ENCODE results near the gene MAPK8. TPM values are rescaled to one million over a fixed set of nuclear protein-coding genes. Genes with fewer than 3 reads are reported as not detected.

The MAPK8 gene
- total RNA-seq, 6 experiments from 2014 or later, result 56.3 to 96.6 (median 74.8) TPM

GRCh38 chr10:48457949-48458661, 151.6 kb downstream of the MAPK8 start:
- H3K27ac Mint-ChIP-seq, result no peak overlapping the region; the same call in 1 of the 2 replicates
- TF ChIP-seq CTCF (IDR thresholded peaks at IDR 0.05), result no peak
- no peak overlapping the region for H3K4me3 Mint-ChIP-seq

GRCh38 chr10:48458662-48459048, 152.2 kb downstream of the MAPK8 start:
- no peak overlapping the region for H3K27ac Mint-ChIP-seq
- H3K36me3 Mint-ChIP-seq (ENCODE audit: low read depth), result peaks cover 15% of the 10 kb centered on the region
- no peak overlapping the region for H3K4me3 Mint-ChIP-seq
- no peaks in the 10 kb centered on the region for H3K9me3 Mint-ChIP-seq
- no peak for TF ChIP-seq CTCF (IDR thresholded peaks at IDR 0.05)
- DNase-seq, result no peak
- H3K4me1 Mint-ChIP-seq (ENCODE audit: low read depth), result peaks cover 20% of the 10 kb centered on the region
- peaks cover 6% of the 10 kb centered on the region; the same call in 1 of the 2 replicates for H3K27me3 Mint-ChIP-seq (ENCODE audit: insufficient read depth)

More at GRCh38 chr10:48457949-48458661, 151.6 kb downstream of the MAPK8 start:
- Mint-ChIP-seq H3K27me3 (ENCODE audit: insufficient read depth) (peaks cover 6% of the 10 kb centered on the region; the same call in 1 of the 2 replicates), H3K4me1 (ENCODE audit: low read depth) (peaks cover 17% of the 10 kb centered on the region), H3K36me3 (ENCODE audit: low read depth) (peaks cover 17% of the 10 kb centered on the region), H3K9me3 (no peaks in the 10 kb centered on the region)
- DNase-seq, result no peak

GRCh38 chr10:48459270-48460150, 153.0 kb downstream of the MAPK8 start:
- Mint-ChIP-seq H3K9me3 (no peaks in the 10 kb centered on the region), H3K4me1 (ENCODE audit: low read depth) (peaks cover 28% of the 10 kb centered on the region), H3K27ac (peak overlapping the region; percentile 29; the same call in 1 of the 2 replicates), H3K36me3 (ENCODE audit: low read depth) (peaks cover 15% of the 10 kb centered on the region), H3K27me3 (ENCODE audit: insufficient read depth) (peaks cover 6% of the 10 kb centered on the region), H3K4me3 (no peak overlapping the region)
- no peak for DNase-seq
- TF ChIP-seq CTCF (IDR thresholded peaks at IDR 0.05), result peak; percentile 49

GRCh38 chr10:48460182-48460581, 153.7 kb downstream of the MAPK8 start:
- DNase-seq, result no peak
- peaks cover 9% of the 10 kb centered on the region for H3K27me3 Mint-ChIP-seq (ENCODE audit: insufficient read depth)
- H3K9me3 Mint-ChIP-seq, result no peaks in the 10 kb centered on the region
- peaks cover 28% of the 10 kb centered on the region for H3K4me1 Mint-ChIP-seq (ENCODE audit: low read depth)
- peak overlapping the region; percentile 29; the same call in 1 of the 2 replicates for H3K27ac Mint-ChIP-seq
- no peak for TF ChIP-seq CTCF (IDR thresholded peaks at IDR 0.05)
- H3K4me3 Mint-ChIP-seq, result no peak overlapping the region
- H3K36me3 Mint-ChIP-seq (ENCODE audit: low read depth), result peaks cover 15% of the 10 kb centered on the region

GRCh38 chr10:48461623-48462481, 155.4 kb downstream of the MAPK8 start:
- peaks cover 13% of the 10 kb centered on the region for H3K27me3 Mint-ChIP-seq (ENCODE audit: insufficient read depth)
- no peak for TF ChIP-seq CTCF (IDR thresholded peaks at IDR 0.05)
- DNase-seq, result no peak
- H3K9me3 Mint-ChIP-seq, result no peaks in the 10 kb centered on the region
- H3K4me3 Mint-ChIP-seq, result no peak overlapping the region
- H3K4me1 Mint-ChIP-seq (ENCODE audit: low read depth), result peaks cover 28% of the 10 kb centered on the region
- H3K36me3 Mint-ChIP-seq (ENCODE audit: low read depth), result peaks cover 15% of the 10 kb centered on the region
- H3K27ac Mint-ChIP-seq, result peak overlapping the region; percentile 10; the same call in 1 of the 2 replicates
